DOHH2 (cell line): Measurements from ENCODE around the gene APELA.

Experiments used
- CTCF ChIP-seq: fragments of 200-600 bp; sonication (generic); IDR thresholded peaks from one replicate; pipeline ENCODE4 v1.5.1; 2014; ENCODE audit warnings: antibody characterized with exemption, mild to moderate bottlenecking, low read depth, low read length; ENCODE audit not compliant: poor library complexity, severe bottlenecking
- EZH2phosphoT487 ChIP-seq: fragments of 200-600 bp; sonication (generic); IDR thresholded peaks from 2 replicates; pipeline ENCODE4 v1.6.1; 2017; ENCODE audit warnings: borderline replicate concordance, mild to moderate bottlenecking, antibody characterized with exemption, low read length, moderate library complexity, mixed read lengths

GRCh38 chr4:164902608-164903007, 25.6 kb downstream of the APELA start:
- TF ChIP-seq CTCF (no peak), EZH2phosphoT487 (no peak)
